ENCODE results near the gene GLT1D1.

The GLT1D1 gene

GRCh38 chr12:128961308-128961902 is 108.1 kb downstream of the GLT1D1 start:
- H3K9me3 ChIP-seq (ENCODE audit: control insufficient read depth, insufficient read depth, low read length): peaks cover 18% of the 10 kb centered on the region
- H3K27me3 ChIP-seq (ENCODE audit: control insufficient read depth, insufficient read depth, low read length): no peaks in the 10 kb centered on the region
- no peak overlapping the region for H3K4me3 ChIP-seq (ENCODE audit: low read length)
- WGBS (ENCODE audit: insufficient coverage, insufficient read length): no CpG with 5 or more reads among the region's 8 CpGs
- H3K4me1 ChIP-seq (ENCODE audit: control insufficient read depth, insufficient read depth, low read length): no peaks in the 10 kb centered on the region
- no peak for DNase-seq (ENCODE audit: low read depth, low spot score)
- H3K36me3 ChIP-seq (ENCODE audit: control insufficient read depth, insufficient read depth, low read length): no peaks in the 10 kb centered on the region
- H3K27ac ChIP-seq (ENCODE audit: low read length): no peak overlapping the region

- peaks cover 16% of the 10 kb centered on the region for H3K9me3 ChIP-seq (ENCODE audit: control insufficient read depth, insufficient read depth, low read length)
- H3K27me3 ChIP-seq (ENCODE audit: control insufficient read depth, insufficient read depth, low read length): no peaks in the 10 kb centered on the region
- DNase-seq (ENCODE audit: low read depth, low spot score): no peak
- no peaks in the 10 kb centered on the region for H3K4me1 ChIP-seq (ENCODE audit: control insufficient read depth, insufficient read depth, low read length)
- no peaks in the 10 kb centered on the region for H3K36me3 ChIP-seq (ENCODE audit: control insufficient read depth, insufficient read depth, low read length)
- no CpG with 5 or more reads among the region's 11 CpGs for WGBS (ENCODE audit: insufficient coverage, insufficient read length)
- no peak overlapping the region for H3K4me3 ChIP-seq (ENCODE audit: low read length)
- H3K27ac ChIP-seq (ENCODE audit: low read length): no peak overlapping the region
Observed at GRCh38 chr12:128961957-128962356, 108.7 kb downstream of the GLT1D1 start.

GRCh38 chr12:128966203-128966810 is 113.0 kb downstream of the GLT1D1 start:
- no peaks in the 10 kb centered on the region for H3K4me1 ChIP-seq (ENCODE audit: control insufficient read depth, insufficient read depth, low read length)
- H3K27me3 ChIP-seq (ENCODE audit: control insufficient read depth, insufficient read depth, low read length): no peaks in the 10 kb centered on the region

GRCh38 chr12:128968668-128969067 is 115.4 kb downstream of the GLT1D1 start:
- Histone ChIP-seq H3K9me3 (ENCODE audit: control insufficient read depth, insufficient read depth, low read length) (peaks cover 30% of the 10 kb centered on the region), H3K4me3 (ENCODE audit: low read length) (no peak overlapping the region), H3K27ac (ENCODE audit: low read length) (no peak overlapping the region), H3K4me1 (ENCODE audit: control insufficient read depth, insufficient read depth, low read length) (no peaks in the 10 kb centered on the region), H3K27me3 (ENCODE audit: control insufficient read depth, insufficient read depth, low read length) (no peaks in the 10 kb centered on the region), H3K36me3 (ENCODE audit: control insufficient read depth, insufficient read depth, low read length) (no peaks in the 10 kb centered on the region)
- no peak for DNase-seq (ENCODE audit: low read depth, low spot score)
- WGBS (ENCODE audit: insufficient coverage, insufficient read length): no CpG with 5 or more reads among the region's 8 CpGs

More at GRCh38 chr12:128966203-128966810, 113.0 kb downstream of the GLT1D1 start:
- DNase-seq (ENCODE audit: low read depth, low spot score): no peak
- Histone ChIP-seq H3K36me3 (ENCODE audit: control insufficient read depth, insufficient read depth, low read length) (no peaks in the 10 kb centered on the region), H3K9me3 (ENCODE audit: control insufficient read depth, insufficient read depth, low read length) (peaks cover 26% of the 10 kb centered on the region), H3K4me3 (ENCODE audit: low read length) (no peak overlapping the region), H3K27ac (ENCODE audit: low read length) (no peak overlapping the region)
- no CpG with 5 or more reads among the region's 6 CpGs for WGBS (ENCODE audit: insufficient coverage, insufficient read length)

GRCh38 chr12:128969480-128970055 is 116.3 kb downstream of the GLT1D1 start:
- DNase-seq (ENCODE audit: low read depth, low spot score): no peak
- no peaks in the 10 kb centered on the region for H3K27me3 ChIP-seq (ENCODE audit: control insufficient read depth, insufficient read depth, low read length)
- H3K27ac ChIP-seq (ENCODE audit: low read length): no peak overlapping the region
- H3K36me3 ChIP-seq (ENCODE audit: control insufficient read depth, insufficient read depth, low read length): no peaks in the 10 kb centered on the region
- no CpG with 5 or more reads among the region's 18 CpGs for WGBS (ENCODE audit: insufficient coverage, insufficient read length)
- no peak overlapping the region for H3K4me3 ChIP-seq (ENCODE audit: low read length)
- H3K4me1 ChIP-seq (ENCODE audit: control insufficient read depth, insufficient read depth, low read length): no peaks in the 10 kb centered on the region
- peaks cover 36% of the 10 kb centered on the region for H3K9me3 ChIP-seq (ENCODE audit: control insufficient read depth, insufficient read depth, low read length)

- H3K36me3 ChIP-seq (ENCODE audit: control insufficient read depth, insufficient read depth, low read length): no peaks in the 10 kb centered on the region
- no peak overlapping the region for H3K4me3 ChIP-seq (ENCODE audit: low read length)
- peaks cover 42% of the 10 kb centered on the region for H3K9me3 ChIP-seq (ENCODE audit: control insufficient read depth, insufficient read depth, low read length)
- H3K27ac ChIP-seq (ENCODE audit: low read length): no peak overlapping the region
- no peaks in the 10 kb centered on the region for H3K4me1 ChIP-seq (ENCODE audit: control insufficient read depth, insufficient read depth, low read length)
- H3K27me3 ChIP-seq (ENCODE audit: control insufficient read depth, insufficient read depth, low read length): no peaks in the 10 kb centered on the region
- WGBS (ENCODE audit: insufficient coverage, insufficient read length): no CpG with 5 or more reads among the region's 13 CpGs
- DNase-seq (ENCODE audit: low read depth, low spot score): no peak
Observed at GRCh38 chr12:128970110-128970509, 116.8 kb downstream of the GLT1D1 start.

GRCh38 chr12:128970941-128971340 is 117.7 kb downstream of the GLT1D1 start:
- H3K9me3 ChIP-seq (ENCODE audit: control insufficient read depth, insufficient read depth, low read length): peaks cover 43% of the 10 kb centered on the region
- no peaks in the 10 kb centered on the region for H3K4me1 ChIP-seq (ENCODE audit: control insufficient read depth, insufficient read depth, low read length)
- no peak for DNase-seq (ENCODE audit: low read depth, low spot score)
- H3K36me3 ChIP-seq (ENCODE audit: control insufficient read depth, insufficient read depth, low read length): no peaks in the 10 kb centered on the region
- no peak overlapping the region for H3K4me3 ChIP-seq (ENCODE audit: low read length)
- no CpG with 5 or more reads among the region's 13 CpGs for WGBS (ENCODE audit: insufficient coverage, insufficient read length)
- no peak overlapping the region for H3K27ac ChIP-seq (ENCODE audit: low read length)
- H3K27me3 ChIP-seq (ENCODE audit: control insufficient read depth, insufficient read depth, low read length): no peaks in the 10 kb centered on the region

GRCh38 chr12:128971802-128972201 is 118.5 kb downstream of the GLT1D1 start:
- Histone ChIP-seq H3K36me3 (ENCODE audit: control insufficient read depth, insufficient read depth, low read length) (no peaks in the 10 kb centered on the region), H3K4me3 (ENCODE audit: low read length) (no peak overlapping the region), H3K27me3 (ENCODE audit: control insufficient read depth, insufficient read depth, low read length) (no peaks in the 10 kb centered on the region), H3K4me1 (ENCODE audit: control insufficient read depth, insufficient read depth, low read length) (no peaks in the 10 kb centered on the region), H3K27ac (ENCODE audit: low read length) (no peak overlapping the region), H3K9me3 (ENCODE audit: control insufficient read depth, insufficient read depth, low read length) (peaks cover 42% of the 10 kb centered on the region)
- DNase-seq (ENCODE audit: low read depth, low spot score): no peak
- WGBS (ENCODE audit: insufficient coverage, insufficient read length): no CpG with 5 or more reads among the region's 11 CpGs

- H3K9me3 ChIP-seq (ENCODE audit: control insufficient read depth, insufficient read depth, low read length): peaks cover 43% of the 10 kb centered on the region
- no peak overlapping the region for H3K27ac ChIP-seq (ENCODE audit: low read length)
- no peaks in the 10 kb centered on the region for H3K27me3 ChIP-seq (ENCODE audit: control insufficient read depth, insufficient read depth, low read length)
- no peak overlapping the region for H3K4me3 ChIP-seq (ENCODE audit: low read length)
- no peak for DNase-seq (ENCODE audit: low read depth, low spot score)
- no peaks in the 10 kb centered on the region for H3K36me3 ChIP-seq (ENCODE audit: control insufficient read depth, insufficient read depth, low read length)
- no peaks in the 10 kb centered on the region; the same call in 1 of the 2 replicates for H3K4me1 ChIP-seq (ENCODE audit: control insufficient read depth, insufficient read depth, low read length)
- WGBS (ENCODE audit: insufficient coverage, insufficient read length): no CpG with 5 or more reads among the region's 20 CpGs
Observed at GRCh38 chr12:128973883-128974681, 120.8 kb downstream of the GLT1D1 start.

- no peak for DNase-seq (ENCODE audit: low read depth, low spot score)
- H3K9me3 ChIP-seq (ENCODE audit: control insufficient read depth, insufficient read depth, low read length): peaks cover 42% of the 10 kb centered on the region
- no peaks in the 10 kb centered on the region for H3K27me3 ChIP-seq (ENCODE audit: control insufficient read depth, insufficient read depth, low read length)
- H3K27ac ChIP-seq (ENCODE audit: low read length): no peak overlapping the region
- no peaks in the 10 kb centered on the region for H3K36me3 ChIP-seq (ENCODE audit: control insufficient read depth, insufficient read depth, low read length)
- H3K4me3 ChIP-seq (ENCODE audit: low read length): no peak overlapping the region
- H3K4me1 ChIP-seq (ENCODE audit: control insufficient read depth, insufficient read depth, low read length): no peaks in the 10 kb centered on the region; the same call in 1 of the 2 replicates
- no CpG with 5 or more reads among the region's 11 CpGs for WGBS (ENCODE audit: insufficient coverage, insufficient read length)
Observed at GRCh38 chr12:128974881-128975280, 121.6 kb downstream of the GLT1D1 start.

Data from iPS DF 6.9 (cell line).